Measurements from ENCODE around the gene SAMMSON. TPM values are rescaled to one million over a fixed set of nuclear protein-coding genes. Genes with fewer than 3 reads are reported as not detected.

SAMMSON gene
- polyA plus RNA-seq, 1 of the 3 experiments (the other 2 are of a cell fraction): not detected

DNA sequence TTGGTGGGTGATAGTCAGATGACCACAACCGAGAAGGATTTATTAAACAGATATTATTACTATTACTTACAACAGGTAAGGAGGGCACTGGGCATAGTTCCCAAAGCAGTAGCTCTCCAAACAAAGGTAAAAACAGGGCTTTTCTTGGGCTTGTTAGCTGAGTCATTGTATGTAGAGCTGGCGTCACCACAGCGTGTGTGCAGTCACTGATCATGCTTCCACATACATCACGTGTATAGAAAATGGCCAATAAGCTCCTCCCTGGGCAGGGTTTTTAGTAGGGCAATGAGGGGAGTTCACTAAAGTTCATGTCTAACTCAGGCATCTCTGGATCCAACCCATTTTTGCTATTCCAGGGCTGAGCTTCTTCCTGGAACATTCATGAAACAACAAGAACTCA lies 5.8 kb upstream of the SAMMSON start:
- peaks cover 7% of the 10 kb centered on the region for H3F3A ChIP-seq (replicated peaks; ENCODE audit: insufficient read depth)
- WGBS (ENCODE audit: low lambda C conversion rate): 69% methylated on average over 4 of the region's 4 CpGs
- H3K9me3 ChIP-seq: no peaks in the 10 kb centered on the region
- no peaks in the 10 kb centered on the region for H3K36me3 ChIP-seq (replicated peaks in 1 of 2; ENCODE audit: control insufficient read depth in 1 of 2, insufficient read depth in 2 of 2, low read length in 1 of 2)
- DNase-seq: no peak
- no peaks in the 10 kb centered on the region for H3K79me2 ChIP-seq (ENCODE audit: insufficient read depth)
- no peak overlapping the region for H3K9ac ChIP-seq
- TF ChIP-seq MEF2A (IDR thresholded peaks at IDR 0.05; ENCODE audit: borderline replicate concordance, low read depth) (no peak), RAD21 (IDR thresholded peaks at IDR 0.05; ENCODE audit: low read length) (no peak), RXRA (IDR thresholded peaks at IDR 0.05; ENCODE audit: borderline replicate concordance, low read depth) (no peak), RCOR1 (IDR thresholded peaks at IDR 0.05; ENCODE audit: low read length) (no peak), EZH2phosphoT487 (IDR thresholded peaks at IDR 0.05; ENCODE audit: borderline replicate concordance, low read depth) (no peak), ELF1 (IDR thresholded peaks at IDR 0.05) (no peak), TEAD4 (IDR thresholded peaks at IDR 0.05; ENCODE audit: borderline replicate concordance, insufficient read depth) (no peak), FOSL2 (IDR thresholded peaks at IDR 0.05; ENCODE audit: borderline replicate concordance, low read depth) (no peak), SMC3 (IDR thresholded peaks at IDR 0.05; ENCODE audit: low read depth, low read length) (no peak)
- TF ChIP-seq, protein P1, sequence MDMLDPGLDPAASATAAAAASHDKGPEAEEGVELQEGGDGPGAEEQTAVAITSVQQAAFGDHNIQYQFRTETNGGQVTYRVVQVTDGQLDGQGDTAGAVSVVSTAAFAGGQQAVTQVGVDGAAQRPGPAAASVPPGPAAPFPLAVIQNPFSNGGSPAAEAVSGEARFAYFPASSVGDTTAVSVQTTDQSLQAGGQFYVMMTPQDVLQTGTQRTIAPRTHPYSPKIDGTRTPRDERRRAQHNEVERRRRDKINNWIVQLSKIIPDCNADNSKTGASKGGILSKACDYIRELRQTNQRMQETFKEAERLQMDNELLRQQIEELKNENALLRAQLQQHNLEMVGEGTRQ (IDR thresholded peaks at IDR 0.05; ENCODE audit: borderline replicate concordance, low read depth, low read length): no peak
- TF ChIP-seq, protein P2, sequence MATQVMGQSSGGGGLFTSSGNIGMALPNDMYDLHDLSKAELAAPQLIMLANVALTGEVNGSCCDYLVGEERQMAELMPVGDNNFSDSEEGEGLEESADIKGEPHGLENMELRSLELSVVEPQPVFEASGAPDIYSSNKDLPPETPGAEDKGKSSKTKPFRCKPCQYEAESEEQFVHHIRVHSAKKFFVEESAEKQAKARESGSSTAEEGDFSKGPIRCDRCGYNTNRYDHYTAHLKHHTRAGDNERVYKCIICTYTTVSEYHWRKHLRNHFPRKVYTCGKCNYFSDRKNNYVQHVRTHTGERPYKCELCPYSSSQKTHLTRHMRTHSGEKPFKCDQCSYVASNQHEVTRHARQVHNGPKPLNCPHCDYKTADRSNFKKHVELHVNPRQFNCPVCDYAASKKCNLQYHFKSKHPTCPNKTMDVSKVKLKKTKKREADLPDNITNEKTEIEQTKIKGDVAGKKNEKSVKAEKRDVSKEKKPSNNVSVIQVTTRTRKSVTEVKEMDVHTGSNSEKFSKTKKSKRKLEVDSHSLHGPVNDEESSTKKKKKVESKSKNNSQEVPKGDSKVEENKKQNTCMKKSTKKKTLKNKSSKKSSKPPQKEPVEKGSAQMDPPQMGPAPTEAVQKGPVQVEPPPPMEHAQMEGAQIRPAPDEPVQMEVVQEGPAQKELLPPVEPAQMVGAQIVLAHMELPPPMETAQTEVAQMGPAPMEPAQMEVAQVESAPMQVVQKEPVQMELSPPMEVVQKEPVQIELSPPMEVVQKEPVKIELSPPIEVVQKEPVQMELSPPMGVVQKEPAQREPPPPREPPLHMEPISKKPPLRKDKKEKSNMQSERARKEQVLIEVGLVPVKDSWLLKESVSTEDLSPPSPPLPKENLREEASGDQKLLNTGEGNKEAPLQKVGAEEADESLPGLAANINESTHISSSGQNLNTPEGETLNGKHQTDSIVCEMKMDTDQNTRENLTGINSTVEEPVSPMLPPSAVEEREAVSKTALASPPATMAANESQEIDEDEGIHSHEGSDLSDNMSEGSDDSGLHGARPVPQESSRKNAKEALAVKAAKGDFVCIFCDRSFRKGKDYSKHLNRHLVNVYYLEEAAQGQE (IDR thresholded peaks at IDR 0.05; ENCODE audit: low read depth, low read length): no peak
- TF ChIP-seq, protein P3, sequence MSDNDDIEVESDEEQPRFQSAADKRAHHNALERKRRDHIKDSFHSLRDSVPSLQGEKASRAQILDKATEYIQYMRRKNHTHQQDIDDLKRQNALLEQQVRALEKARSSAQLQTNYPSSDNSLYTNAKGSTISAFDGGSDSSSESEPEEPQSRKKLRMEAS (IDR thresholded peaks at IDR 0.05; ENCODE audit: low read depth): no peak
- TF ChIP-seq, protein P4, sequence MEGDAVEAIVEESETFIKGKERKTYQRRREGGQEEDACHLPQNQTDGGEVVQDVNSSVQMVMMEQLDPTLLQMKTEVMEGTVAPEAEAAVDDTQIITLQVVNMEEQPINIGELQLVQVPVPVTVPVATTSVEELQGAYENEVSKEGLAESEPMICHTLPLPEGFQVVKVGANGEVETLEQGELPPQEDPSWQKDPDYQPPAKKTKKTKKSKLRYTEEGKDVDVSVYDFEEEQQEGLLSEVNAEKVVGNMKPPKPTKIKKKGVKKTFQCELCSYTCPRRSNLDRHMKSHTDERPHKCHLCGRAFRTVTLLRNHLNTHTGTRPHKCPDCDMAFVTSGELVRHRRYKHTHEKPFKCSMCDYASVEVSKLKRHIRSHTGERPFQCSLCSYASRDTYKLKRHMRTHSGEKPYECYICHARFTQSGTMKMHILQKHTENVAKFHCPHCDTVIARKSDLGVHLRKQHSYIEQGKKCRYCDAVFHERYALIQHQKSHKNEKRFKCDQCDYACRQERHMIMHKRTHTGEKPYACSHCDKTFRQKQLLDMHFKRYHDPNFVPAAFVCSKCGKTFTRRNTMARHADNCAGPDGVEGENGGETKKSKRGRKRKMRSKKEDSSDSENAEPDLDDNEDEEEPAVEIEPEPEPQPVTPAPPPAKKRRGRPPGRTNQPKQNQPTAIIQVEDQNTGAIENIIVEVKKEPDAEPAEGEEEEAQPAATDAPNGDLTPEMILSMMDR (IDR thresholded peaks at IDR 0.05): no peak
- no peak overlapping the region for H2AFZ ChIP-seq (ENCODE audit: low read depth)
- no peaks in the 10 kb centered on the region for H3K27me3 ChIP-seq (ENCODE audit: insufficient read depth)
- H3K9me2 ChIP-seq: no peaks in the 10 kb centered on the region
- H3K4me1 ChIP-seq (ENCODE audit: control insufficient read depth in 1 of 2, insufficient read depth in 2 of 2, low read depth in 1 of 2, low read length in 1 of 2): peaks cover 0 to 15% of the 10 kb centered on the region in 2 experiments; a peak in 3 of 4 replicates
- ChIA-PET POLR2A (no interaction called here), CTCF (no interaction called here)
- H3K27ac ChIP-seq (ENCODE audit: low read depth in 2 of 2, low read length in 1 of 2): no peak overlapping the region
- H3K4me2 ChIP-seq: no peak overlapping the region
- no peaks in the 10 kb centered on the region for H4K20me1 ChIP-seq (ENCODE audit: insufficient read depth)
- H3K4me3 ChIP-seq (ENCODE audit: low read depth in 2 of 2, low read length in 1 of 2): no peak overlapping the region

All from SK-N-SH (cell line).